IMR-90 (cell line): Measurements from ENCODE around the gene CNDP1.

Experiments used
- CEBPB ChIP-seq: IDR thresholded peaks from 2 replicates; pipeline ENCODE4 v1.6.1; 2012; ENCODE audit warnings: low read depth, low read length, improper control_type of control experiment
- CHD1 ChIP-seq: IDR thresholded peaks from 2 replicates; pipeline ENCODE4 v1.6.1; 2012; ENCODE audit warnings: low read depth, low read length, improper control_type of control experiment
- FOS ChIP-seq: fragments of 150-350 bp; IDR thresholded peaks from 2 replicates; pipeline ENCODE4 v1.6.1; 2016; ENCODE audit warnings: low read depth, low read length
- MAFK ChIP-seq: IDR thresholded peaks from 2 replicates; pipeline ENCODE4 v1.6.1; 2012; ENCODE audit warnings: low read depth, low read length, improper control_type of control experiment
- MAZ ChIP-seq: IDR thresholded peaks from 2 replicates; pipeline ENCODE4 v1.6.1; 2012; ENCODE audit warnings: low read depth, mild to moderate bottlenecking, low read length, improper control_type of control experiment, moderate library complexity, borderline replicate concordance
- MXI1 ChIP-seq: IDR thresholded peaks from 2 replicates; pipeline ENCODE4 v1.6.1; 2012; ENCODE audit warnings: low read depth, mild to moderate bottlenecking, low read length, moderate library complexity, borderline replicate concordance
- POLR2A ChIP-seq: IDR thresholded peaks from 2 replicates; pipeline ENCODE4 v1.6.1; 2012; ENCODE audit warnings: mild to moderate bottlenecking, low read depth, low read length
- RAD21 ChIP-seq: IDR thresholded peaks from 2 replicates; pipeline ENCODE4 v1.6.1; 2012; ENCODE audit warnings: low read length, improper control_type of control experiment
- RCOR1 ChIP-seq: IDR thresholded peaks from 2 replicates; pipeline ENCODE4 v1.6.1; 2012; ENCODE audit warnings: mild to moderate bottlenecking, low read length, improper control_type of control experiment; ENCODE audit not compliant: insufficient replicate concordance
- SMC3 ChIP-seq: fragments of 150-350 bp; IDR thresholded peaks from 2 replicates; pipeline ENCODE4 v1.6.1; 2016; ENCODE audit warnings: low read depth, mild to moderate bottlenecking, antibody characterized with exemption, low read length, moderate library complexity
- TF ChIP-seq, protein P1 (sequence below): conservative IDR thresholded peaks from 2 replicates; pipeline ENCODE4 v1.5.1; 2012; ENCODE audit warnings: mild to moderate bottlenecking, low read depth, low read length, improper control_type of control experiment
- TF ChIP-seq, protein P2 (sequence below): fragments of 150-350 bp; IDR thresholded peaks from 2 replicates; pipeline ENCODE4 v1.6.1; 2017; ENCODE audit warnings: mild to moderate bottlenecking, antibody characterized with exemption, low read length, low read depth
- TF ChIP-seq, protein P3 (sequence below): fragments of 150-350 bp; IDR thresholded peaks from 2 replicates; pipeline ENCODE4 v1.6.1; 2016; ENCODE audit warnings: low read depth, mild to moderate bottlenecking, low read length, moderate library complexity, borderline replicate concordance

DNA sequence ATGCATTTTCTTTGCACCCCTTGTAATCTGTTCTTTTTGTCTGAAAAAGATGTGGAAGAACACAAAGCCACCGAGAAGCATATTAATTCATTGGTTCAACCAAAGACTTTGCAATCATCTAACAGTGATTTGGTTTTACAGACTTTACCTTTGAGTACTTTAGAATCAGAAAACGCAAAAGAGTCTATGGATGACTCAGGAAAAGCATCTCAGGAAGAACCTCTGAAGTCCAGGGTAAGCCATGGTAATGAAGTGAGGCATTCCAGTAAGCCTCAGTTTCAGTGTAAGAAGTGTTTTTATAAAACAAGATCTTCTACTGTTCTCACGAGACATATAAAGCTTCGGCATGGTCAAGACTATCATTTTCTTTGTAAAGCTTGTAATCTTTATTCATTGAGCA lies 98.6 kb downstream of the CNDP1 start:
- TF ChIP-seq RAD21 = no peak
- no peak for TF ChIP-seq MXI1
- no peak for TF ChIP-seq MAFK
- TF ChIP-seq, protein P1, sequence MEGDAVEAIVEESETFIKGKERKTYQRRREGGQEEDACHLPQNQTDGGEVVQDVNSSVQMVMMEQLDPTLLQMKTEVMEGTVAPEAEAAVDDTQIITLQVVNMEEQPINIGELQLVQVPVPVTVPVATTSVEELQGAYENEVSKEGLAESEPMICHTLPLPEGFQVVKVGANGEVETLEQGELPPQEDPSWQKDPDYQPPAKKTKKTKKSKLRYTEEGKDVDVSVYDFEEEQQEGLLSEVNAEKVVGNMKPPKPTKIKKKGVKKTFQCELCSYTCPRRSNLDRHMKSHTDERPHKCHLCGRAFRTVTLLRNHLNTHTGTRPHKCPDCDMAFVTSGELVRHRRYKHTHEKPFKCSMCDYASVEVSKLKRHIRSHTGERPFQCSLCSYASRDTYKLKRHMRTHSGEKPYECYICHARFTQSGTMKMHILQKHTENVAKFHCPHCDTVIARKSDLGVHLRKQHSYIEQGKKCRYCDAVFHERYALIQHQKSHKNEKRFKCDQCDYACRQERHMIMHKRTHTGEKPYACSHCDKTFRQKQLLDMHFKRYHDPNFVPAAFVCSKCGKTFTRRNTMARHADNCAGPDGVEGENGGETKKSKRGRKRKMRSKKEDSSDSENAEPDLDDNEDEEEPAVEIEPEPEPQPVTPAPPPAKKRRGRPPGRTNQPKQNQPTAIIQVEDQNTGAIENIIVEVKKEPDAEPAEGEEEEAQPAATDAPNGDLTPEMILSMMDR = no peak
- no peak for TF ChIP-seq POLR2A
- TF ChIP-seq, protein P2, sequence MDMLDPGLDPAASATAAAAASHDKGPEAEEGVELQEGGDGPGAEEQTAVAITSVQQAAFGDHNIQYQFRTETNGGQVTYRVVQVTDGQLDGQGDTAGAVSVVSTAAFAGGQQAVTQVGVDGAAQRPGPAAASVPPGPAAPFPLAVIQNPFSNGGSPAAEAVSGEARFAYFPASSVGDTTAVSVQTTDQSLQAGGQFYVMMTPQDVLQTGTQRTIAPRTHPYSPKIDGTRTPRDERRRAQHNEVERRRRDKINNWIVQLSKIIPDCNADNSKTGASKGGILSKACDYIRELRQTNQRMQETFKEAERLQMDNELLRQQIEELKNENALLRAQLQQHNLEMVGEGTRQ = no peak
- no peak for TF ChIP-seq FOS
- TF ChIP-seq CEBPB = no peak
- TF ChIP-seq RCOR1 = no peak
- no peak for TF ChIP-seq MAZ
- no peak for TF ChIP-seq SMC3
- TF ChIP-seq, protein P3, sequence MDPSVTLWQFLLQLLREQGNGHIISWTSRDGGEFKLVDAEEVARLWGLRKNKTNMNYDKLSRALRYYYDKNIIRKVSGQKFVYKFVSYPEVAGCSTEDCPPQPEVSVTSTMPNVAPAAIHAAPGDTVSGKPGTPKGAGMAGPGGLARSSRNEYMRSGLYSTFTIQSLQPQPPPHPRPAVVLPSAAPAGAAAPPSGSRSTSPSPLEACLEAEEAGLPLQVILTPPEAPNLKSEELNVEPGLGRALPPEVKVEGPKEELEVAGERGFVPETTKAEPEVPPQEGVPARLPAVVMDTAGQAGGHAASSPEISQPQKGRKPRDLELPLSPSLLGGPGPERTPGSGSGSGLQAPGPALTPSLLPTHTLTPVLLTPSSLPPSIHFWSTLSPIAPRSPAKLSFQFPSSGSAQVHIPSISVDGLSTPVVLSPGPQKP = no peak
- no peak for TF ChIP-seq CHD1
